ENCODE data around the gene CORT.
A peak's percentile ranks its signal among the peaks of the same experiment; 100 is the strongest.

- no peak for TF ChIP-seq POLR2AphosphoS5 (IDR thresholded peaks at IDR 0.05; ENCODE audit: low read length)
- no peak for TF ChIP-seq GABPA (IDR thresholded peaks at IDR 0.05; ENCODE audit: low read depth)
- no peak for TF ChIP-seq CTCF (IDR thresholded peaks at IDR 0.05 in 2 of 3, conservative IDR thresholded peaks at IDR 0.05 in 1 of 3; ENCODE audit: control insufficient read depth in 2 of 3, extremely low read depth in 1 of 3, insufficient read depth in 1 of 3, low read depth in 3 of 3, low read length in 3 of 3)
- no peak for TF ChIP-seq CHD2 (IDR thresholded peaks at IDR 0.05; ENCODE audit: borderline replicate concordance, low read depth, low read length)
- no peak for TF ChIP-seq BCL11A (IDR thresholded peaks at IDR 0.05; ENCODE audit: low read depth, low read length)
- TF ChIP-seq RFX5 (IDR thresholded peaks at IDR 0.05; ENCODE audit: low read depth, low read length), result no peak
- no peak for TF ChIP-seq EZH2 (IDR thresholded peaks at IDR 0.05; ENCODE audit: borderline replicate concordance, control insufficient read depth, low read depth, low read length)
- no peak for TF ChIP-seq SMC3 (IDR thresholded peaks at IDR 0.05; ENCODE audit: borderline replicate concordance, low read length)
- TF ChIP-seq POLR2AphosphoS2 (IDR thresholded peaks at IDR 0.05; ENCODE audit: low read depth, low read length), result no peak
- no peak for TF ChIP-seq EP300 (IDR thresholded peaks at IDR 0.05; ENCODE audit: borderline replicate concordance in 1 of 2, control insufficient read depth in 1 of 2, low read depth in 2 of 2, low read length in 2 of 2)
- TF ChIP-seq HDGF (IDR thresholded peaks at IDR 0.05), result peak; percentile 72; the same call in 1 of the 2 replicates
- no peak for TF ChIP-seq ZNF24 (IDR thresholded peaks at IDR 0.05)
Measured at GRCh38 chr1:10429868-10430215, 20.0 kb upstream of the CORT start.
